HL-60 (cell line): Measurements from ENCODE around the gene CTNND2.

ENCODE experiments used
- DNase-seq, 2 experiments: peaks; one replicate each; pipeline ENCODE4 v3.0.0-alpha.2; 2010 to 2020; ENCODE audit warnings: low read depth in 1 of 2, low spot score in 1 of 2
- H3K27ac ChIP-seq: fragments of 250-450 bp; sonication (Bioruptor Pico); replicated peaks from 2 replicates; pipeline ENCODE4 v1.5.1; 2020; ENCODE audit warnings: mild to moderate bottlenecking, moderate library complexity
- H3K27me3 ChIP-seq: fragments of 250-450 bp; sonication (Bioruptor Pico); 2 replicates; pipeline ENCODE4 v1.5.1; 2021; ENCODE audit warnings: mild to moderate bottlenecking, moderate library complexity; ENCODE audit not compliant: insufficient read depth, poor library complexity, severe bottlenecking
- H3K4me3 ChIP-seq: replicated peaks from 2 replicates; pipeline ENCODE4 v1.5.1; 2011; ENCODE audit warnings: mild to moderate bottlenecking, control low read depth, low read length; ENCODE audit not compliant: insufficient read depth
- CTCF ChIP-seq: IDR thresholded peaks from one replicate; pipeline ENCODE4 v1.5.1; 2011; ENCODE audit warnings: low read length, control low read depth, inconsistent platforms; ENCODE audit not compliant: insufficient read depth
- GABPA ChIP-seq: IDR thresholded peaks from 2 replicates; pipeline ENCODE4 v1.6.1; 2012; ENCODE audit warnings: low read depth
- POLR2AphosphoS5 ChIP-seq: IDR thresholded peaks from 2 replicates; pipeline ENCODE4 v1.6.1; 2012; ENCODE audit warnings: low read depth
- REST ChIP-seq: IDR thresholded peaks from 2 replicates; pipeline ENCODE4 v1.6.1; 2012; ENCODE audit warnings: low read depth; ENCODE audit not compliant: insufficient replicate concordance
- SPI1 ChIP-seq: IDR thresholded peaks from 2 replicates; pipeline ENCODE4 v1.6.1; 2012; ENCODE audit warnings: low read depth, mild to moderate bottlenecking, borderline replicate concordance

CTNND2 gene

GRCh38 chr5:11148810-11149539 is 755.3 kb downstream of the CTNND2 start:
- no peak for DNase-seq
- no peak overlapping the region for H3K27ac ChIP-seq
- H3K4me3 ChIP-seq = no peak overlapping the region
- no peak for TF ChIP-seq REST
- TF ChIP-seq CTCF = no peak
- no peak for TF ChIP-seq POLR2AphosphoS5
- TF ChIP-seq SPI1 = no peak
- TF ChIP-seq GABPA = no peak
- H3K27me3 ChIP-seq = peaks cover 3% of the 10 kb centered on the region

GRCh38 chr5:11146171-11146570 is 758.1 kb downstream of the CTNND2 start:
- DNase-seq = no peak
- Histone ChIP-seq H3K27me3 (peaks cover 2% of the 10 kb centered on the region), H3K27ac (no peak overlapping the region), H3K4me3 (no peak overlapping the region)
- TF ChIP-seq POLR2AphosphoS5 (no peak), REST (no peak), CTCF (no peak), SPI1 (no peak), GABPA (no peak)

- TF ChIP-seq POLR2AphosphoS5 (no peak), GABPA (no peak), REST (no peak), CTCF (no peak), SPI1 (no peak)
- DNase-seq = no peak
- H3K27ac ChIP-seq = no peak overlapping the region
- H3K27me3 ChIP-seq = no peaks in the 10 kb centered on the region
- no peak overlapping the region for H3K4me3 ChIP-seq
Observed at GRCh38 chr5:11143456-11144267, 760.6 kb downstream of the CTNND2 start.
